Nucleus accumbens (tissue), 56 donors: ENCODE measurements around the gene CACNG5.

Source experiments
- DNase-seq, 56 donors: peaks; one replicate each; lab custom pipeline; 2025; lab: John Stamatoyannopoulos, UW

Gene CACNG5

DNA sequence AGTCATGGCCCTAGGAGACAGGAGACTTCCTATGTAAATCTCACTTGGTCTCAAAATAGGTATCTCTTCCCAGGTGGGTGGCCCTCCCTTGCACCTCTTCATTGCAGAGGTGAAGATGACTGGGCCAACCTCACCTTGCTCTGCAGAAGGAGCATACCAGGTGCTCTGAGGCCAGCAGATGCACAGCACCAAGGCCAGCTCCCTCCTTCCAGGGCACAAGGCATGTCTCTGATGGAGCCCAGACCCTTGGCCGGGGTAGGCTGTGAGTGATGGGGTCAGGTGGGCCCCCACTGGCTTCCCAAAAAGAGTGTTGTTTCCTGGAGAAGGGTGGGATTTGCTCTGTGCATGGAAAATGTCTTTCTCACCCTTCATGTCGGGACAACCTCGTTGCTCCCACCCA is 12.8 kb downstream of the CACNG5 start:
- DNase-seq, result no peak

- no peak for DNase-seq
Measured at GRCh38 chr17:66848496-66848895, 13.6 kb downstream of the CACNG5 start.

DNA sequence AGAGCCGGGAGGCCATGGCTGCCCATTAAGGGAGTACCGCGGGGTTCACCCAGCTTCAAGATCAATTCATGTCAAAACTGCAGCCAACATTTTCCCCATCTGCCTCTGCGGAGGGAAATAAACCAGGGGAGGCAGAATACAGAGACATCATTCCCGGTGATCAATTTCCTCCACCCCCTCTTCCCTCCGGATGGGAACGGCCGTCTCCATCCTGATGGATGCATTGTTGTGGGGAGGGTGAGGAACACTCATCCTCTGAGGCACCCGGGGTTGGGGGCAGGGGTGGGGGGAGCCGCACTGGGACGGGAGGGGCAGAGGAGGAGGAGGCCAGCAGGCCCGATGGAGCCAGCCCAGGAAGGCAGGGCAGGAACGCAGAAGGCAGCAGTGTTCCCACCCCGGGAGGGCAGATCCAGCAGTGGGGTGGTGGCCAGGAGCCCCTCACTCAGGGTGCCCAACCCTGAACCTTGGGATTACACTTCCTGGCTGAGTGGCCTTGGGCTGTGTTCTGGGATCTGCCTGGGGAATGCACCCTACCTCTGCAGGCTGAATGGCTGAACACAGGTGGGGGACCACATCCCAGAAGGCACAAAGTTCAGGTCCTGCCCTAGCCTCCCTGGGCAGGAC is 14.2 kb downstream of the CACNG5 start:
- DNase-seq, result no peak

GRCh38 chr17:66849851-66850580 is 15.1 kb downstream of the CACNG5 start:
- DNase-seq, result no peak

DNA sequence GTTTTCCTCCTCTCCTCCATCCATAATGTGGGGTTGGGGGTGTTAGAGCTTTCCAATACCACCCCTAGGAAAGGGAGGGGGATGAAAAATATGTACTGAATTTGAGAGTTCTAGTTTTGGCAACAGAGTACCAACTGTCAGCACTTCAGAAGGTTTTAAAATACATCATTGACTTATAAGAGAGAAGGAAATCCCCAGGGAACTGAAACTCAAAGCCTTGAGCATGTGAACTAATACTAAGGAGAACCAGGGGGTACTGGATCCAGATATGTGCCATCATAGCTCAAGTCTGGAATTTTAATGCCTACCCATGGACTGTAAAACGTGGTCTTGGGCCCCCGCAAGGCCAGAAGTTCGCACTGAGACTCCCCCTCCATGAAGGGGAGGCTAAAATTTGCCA is 15.8 kb downstream of the CACNG5 start:
- DNase-seq, result no peak

- DNase-seq, result no peak
Measured at GRCh38 chr17:66855204-66855603, 20.3 kb downstream of the CACNG5 start.

GRCh38 chr17:66858226-66859083 is 23.5 kb downstream of the CACNG5 start:
- no peak for DNase-seq

DNA sequence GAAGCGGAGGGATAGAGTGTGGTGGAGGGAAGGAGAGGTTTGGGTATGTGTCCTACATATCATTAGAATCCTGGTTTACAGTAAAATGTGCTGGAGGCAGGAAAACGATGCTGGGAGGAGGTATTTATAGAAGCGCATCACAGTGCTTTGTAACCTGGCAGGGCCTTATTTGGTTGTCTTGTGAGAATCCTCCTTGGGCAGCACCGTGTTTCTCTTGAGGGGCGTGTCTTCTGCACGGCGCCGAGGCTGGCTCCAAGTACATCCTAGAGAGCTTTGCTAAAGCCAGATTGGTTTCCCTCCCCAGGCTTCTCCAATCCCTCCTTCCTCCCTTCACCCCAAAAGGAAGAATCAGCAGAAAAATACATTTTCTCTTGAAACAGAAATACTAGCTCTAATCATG is 24.4 kb downstream of the CACNG5 start:
- no peak for DNase-seq

DNA sequence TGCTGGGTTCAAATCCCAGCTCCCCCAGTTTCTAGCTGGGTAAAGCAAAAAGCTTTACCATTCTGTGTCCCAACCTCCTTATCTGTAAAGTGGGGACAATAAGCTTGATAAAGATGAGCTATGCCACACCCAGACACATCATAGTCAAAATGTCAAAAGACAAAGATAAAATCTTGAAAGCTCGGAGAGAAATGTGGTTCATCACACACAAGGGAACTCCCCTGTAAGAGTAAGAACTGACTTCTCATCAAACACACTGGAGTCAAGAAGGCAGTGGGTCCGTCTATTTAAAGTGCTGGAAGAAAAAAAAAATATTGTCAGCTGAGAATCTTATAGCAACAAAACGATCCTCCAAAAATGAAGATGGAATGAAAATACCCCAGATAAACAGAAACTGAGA is 25.3 kb downstream of the CACNG5 start:
- no peak for DNase-seq

- DNase-seq, result no peak
Measured at GRCh38 chr17:66863820-66864219, 28.9 kb downstream of the CACNG5 start.

GRCh38 chr17:66865151-66865550 is 30.2 kb downstream of the CACNG5 start:
- no peak for DNase-seq

DNA sequence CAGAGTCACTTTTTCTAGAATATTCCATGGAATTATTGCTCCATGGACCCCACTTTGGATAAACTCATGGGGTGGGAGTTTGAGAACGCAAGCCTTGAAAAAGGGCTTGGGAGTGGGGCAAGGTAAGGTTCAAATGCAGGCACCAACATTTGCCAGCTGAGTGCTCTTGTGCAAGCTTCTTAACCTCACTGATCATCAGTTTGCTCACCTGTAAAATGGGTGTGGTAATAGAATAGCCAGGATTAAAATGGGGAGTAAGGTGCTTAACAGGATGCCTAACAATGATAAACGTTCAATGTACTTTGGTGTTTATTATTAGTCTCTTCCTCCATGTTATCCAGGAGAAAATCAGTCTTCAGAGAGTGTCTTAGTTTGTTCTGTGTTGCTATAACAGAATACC is 39.0 kb downstream of the CACNG5 start:
- no peak for DNase-seq

GRCh38 chr17:66884931-66885330 is 50.0 kb downstream of the CACNG5 start:
- no peak for DNase-seq

GRCh38 chr17:66885417-66885816 is 50.5 kb downstream of the CACNG5 start:
- DNase-seq, result peak in 20 of 56 donors; percentile 5 to 33 (median 12)

GRCh38 chr17:66889480-66890230 is 54.7 kb downstream of the CACNG5 start:
- no peak for DNase-seq

- no peak for DNase-seq
Measured at GRCh38 chr17:66892246-66892645, 57.3 kb downstream of the CACNG5 start.

GRCh38 chr17:66893382-66893781 is 58.5 kb downstream of the CACNG5 start:
- no peak for DNase-seq

- no peak for DNase-seq
Measured at GRCh38 chr17:66893863-66894262, 58.9 kb downstream of the CACNG5 start.

DNA sequence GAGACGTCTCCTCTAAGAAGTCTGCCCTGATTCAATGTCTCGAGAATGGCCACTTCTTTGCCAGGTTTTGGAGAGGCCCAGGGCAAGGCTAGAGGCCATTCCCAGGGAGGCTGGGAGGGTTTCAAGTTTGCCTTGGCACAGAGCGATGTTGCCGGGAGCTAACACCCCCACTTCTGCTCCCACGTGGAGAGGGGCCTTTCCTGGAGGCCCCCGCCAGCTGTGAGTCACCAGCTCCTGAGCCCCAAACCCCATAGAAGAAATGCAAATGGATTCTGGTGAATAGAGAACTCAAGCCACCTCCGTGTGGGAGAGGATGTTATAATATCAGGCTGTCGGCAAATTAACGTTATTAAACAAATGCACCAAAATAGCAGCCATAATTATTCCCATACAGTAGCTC is 62.2 kb downstream of the CACNG5 start:
- peak in 28 of 56 donors; percentile 2 to 70 (median 26) for DNase-seq

- no peak for DNase-seq
Measured at GRCh38 chr17:66898536-66898935, 63.6 kb downstream of the CACNG5 start.
